Measurements from ENCODE around the gene GNG12. TPM values are rescaled to one million over a fixed set of nuclear protein-coding genes. Genes with fewer than 3 reads are reported as not detected.
A peak's percentile ranks its signal among the peaks of the same experiment; 100 is the strongest.

GNG12 gene
- total RNA-seq, 2 donors from 2014 or later: 116 to 137 TPM

DNA sequence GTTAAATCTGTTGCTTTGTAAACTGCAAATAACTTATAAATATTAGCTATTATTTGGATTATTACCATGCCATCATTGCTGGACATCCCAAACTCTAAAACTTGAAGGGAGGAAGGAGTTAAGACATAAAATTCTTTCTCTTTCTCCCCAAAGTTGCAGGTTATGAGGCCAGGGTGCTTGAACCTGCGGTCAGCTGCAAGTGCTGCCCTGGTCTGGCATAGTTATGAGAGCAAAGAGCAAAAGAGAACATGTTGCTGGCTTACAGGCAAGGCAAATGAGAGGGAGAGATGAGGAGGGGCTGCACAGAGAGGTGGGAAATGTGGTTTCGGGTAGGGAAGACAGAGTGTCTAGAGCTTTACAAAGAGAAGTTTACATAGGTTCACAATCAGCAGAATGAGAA is 117.4 kb downstream of the GNG12 start:
- TF ChIP-seq, protein P1, sequence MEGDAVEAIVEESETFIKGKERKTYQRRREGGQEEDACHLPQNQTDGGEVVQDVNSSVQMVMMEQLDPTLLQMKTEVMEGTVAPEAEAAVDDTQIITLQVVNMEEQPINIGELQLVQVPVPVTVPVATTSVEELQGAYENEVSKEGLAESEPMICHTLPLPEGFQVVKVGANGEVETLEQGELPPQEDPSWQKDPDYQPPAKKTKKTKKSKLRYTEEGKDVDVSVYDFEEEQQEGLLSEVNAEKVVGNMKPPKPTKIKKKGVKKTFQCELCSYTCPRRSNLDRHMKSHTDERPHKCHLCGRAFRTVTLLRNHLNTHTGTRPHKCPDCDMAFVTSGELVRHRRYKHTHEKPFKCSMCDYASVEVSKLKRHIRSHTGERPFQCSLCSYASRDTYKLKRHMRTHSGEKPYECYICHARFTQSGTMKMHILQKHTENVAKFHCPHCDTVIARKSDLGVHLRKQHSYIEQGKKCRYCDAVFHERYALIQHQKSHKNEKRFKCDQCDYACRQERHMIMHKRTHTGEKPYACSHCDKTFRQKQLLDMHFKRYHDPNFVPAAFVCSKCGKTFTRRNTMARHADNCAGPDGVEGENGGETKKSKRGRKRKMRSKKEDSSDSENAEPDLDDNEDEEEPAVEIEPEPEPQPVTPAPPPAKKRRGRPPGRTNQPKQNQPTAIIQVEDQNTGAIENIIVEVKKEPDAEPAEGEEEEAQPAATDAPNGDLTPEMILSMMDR (IDR thresholded peaks at IDR 0.05): no peak
- Histone ChIP-seq H3K27ac (peak overlapping the region; percentile 89 to 95), H3K9me3 (no peaks in the 10 kb centered on the region), H3K36me3 (no peaks in the 10 kb centered on the region), H3K4me1 (ENCODE audit: control insufficient read depth in 1 of 2, low read depth in 2 of 2) (peaks cover 34 to 72% of the 10 kb centered on the region in 2 donors), H3K4me3 (no peak overlapping the region), H3K27me3 (replicated peaks; ENCODE audit: insufficient read depth) (no peaks in the 10 kb centered on the region)
- ATAC-seq (ENCODE audit: insufficient number of reproducible peaks, low FRiP score, low read depth) (no peak), DNase-seq (ENCODE audit: low spot score) (no peak)

DNA sequence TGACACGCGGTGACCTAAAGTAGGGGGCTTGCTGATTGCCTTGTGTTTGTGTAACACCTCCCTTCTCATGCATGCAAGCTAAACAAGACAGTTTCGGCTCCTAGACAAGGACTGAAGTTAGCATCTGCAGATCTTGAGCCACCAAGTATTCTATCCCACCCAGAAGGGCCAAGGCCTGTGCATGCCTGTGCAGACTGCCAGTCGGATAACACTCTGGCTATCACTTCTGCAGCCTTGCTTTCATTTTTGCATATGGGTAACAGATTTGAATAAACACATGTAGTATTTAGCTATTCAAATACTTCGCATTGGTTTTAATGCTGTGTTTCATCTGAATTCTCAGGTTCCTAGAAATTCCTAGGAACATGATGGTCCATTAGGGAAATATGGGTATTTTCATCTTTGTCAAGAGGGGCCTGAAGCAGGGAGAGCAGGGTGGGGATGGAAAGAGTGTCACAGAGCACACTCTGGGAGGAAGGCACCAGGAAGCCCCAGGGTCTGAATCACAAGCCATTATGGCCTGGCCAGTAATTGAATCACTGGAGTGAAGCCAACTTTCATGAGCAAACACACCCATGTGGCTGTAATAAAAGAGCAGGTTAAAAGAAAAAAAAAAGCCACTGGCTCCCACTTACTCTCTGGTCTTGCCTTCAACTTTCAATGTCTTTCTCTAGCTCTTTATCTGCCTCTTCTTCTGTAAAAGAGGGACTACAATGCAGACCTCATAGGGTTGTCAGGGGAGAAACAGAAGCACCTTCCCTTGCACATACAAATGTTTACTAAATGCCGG is 120.0 kb downstream of the GNG12 start:
- no peak for DNase-seq (ENCODE audit: low spot score)
- H3K36me3 ChIP-seq: no peaks in the 10 kb centered on the region
- no peak overlapping the region for H3K4me3 ChIP-seq
- H3K9me3 ChIP-seq: no peaks in the 10 kb centered on the region
- H3K27me3 ChIP-seq (replicated peaks; ENCODE audit: insufficient read depth): no peaks in the 10 kb centered on the region
- TF ChIP-seq, protein P1 (IDR thresholded peaks at IDR 0.05): no peak
- ATAC-seq (ENCODE audit: insufficient number of reproducible peaks, low FRiP score, low read depth): no peak
- H3K4me1 ChIP-seq (ENCODE audit: control insufficient read depth in 1 of 2, low read depth in 2 of 2): peaks cover 53 to 85% of the 10 kb centered on the region in 2 donors
- H3K27ac ChIP-seq: peak overlapping the region; percentile 89 to 95

- peak overlapping the region; percentile 89 to 95 for H3K27ac ChIP-seq
- no peaks in the 10 kb centered on the region for H3K9me3 ChIP-seq
- H3K4me1 ChIP-seq (ENCODE audit: control insufficient read depth in 1 of 2, low read depth in 2 of 2): peaks cover 63 to 92% of the 10 kb centered on the region in 2 donors
- H3K4me3 ChIP-seq: no peak overlapping the region
- no peak for ATAC-seq (ENCODE audit: insufficient number of reproducible peaks, low FRiP score, low read depth)
- no peaks in the 10 kb centered on the region for H3K27me3 ChIP-seq (replicated peaks; ENCODE audit: insufficient read depth)
- DNase-seq (ENCODE audit: low spot score): no peak
- TF ChIP-seq, protein P1 (IDR thresholded peaks at IDR 0.05): no peak
- H3K36me3 ChIP-seq: no peaks in the 10 kb centered on the region
Observed at GRCh38 chr1:67711855-67712212, 121.4 kb downstream of the GNG12 start.

- Histone ChIP-seq H3K4me1 (ENCODE audit: control insufficient read depth in 1 of 2, low read depth in 2 of 2) (peaks cover 60 to 91% of the 10 kb centered on the region in 2 donors), H3K36me3 (no peaks in the 10 kb centered on the region), H3K27ac (peak overlapping the region; percentile 89 to 95), H3K27me3 (replicated peaks; ENCODE audit: insufficient read depth) (no peaks in the 10 kb centered on the region), H3K4me3 (peak overlapping the region; percentile 26), H3K9me3 (no peaks in the 10 kb centered on the region)
- TF ChIP-seq, protein P1 (IDR thresholded peaks at IDR 0.05): no peak
- no peak for ATAC-seq (ENCODE audit: insufficient number of reproducible peaks, low FRiP score, low read depth)
- DNase-seq (ENCODE audit: low spot score): no peak
Observed at GRCh38 chr1:67711158-67711854, 122.0 kb downstream of the GNG12 start.

DNA sequence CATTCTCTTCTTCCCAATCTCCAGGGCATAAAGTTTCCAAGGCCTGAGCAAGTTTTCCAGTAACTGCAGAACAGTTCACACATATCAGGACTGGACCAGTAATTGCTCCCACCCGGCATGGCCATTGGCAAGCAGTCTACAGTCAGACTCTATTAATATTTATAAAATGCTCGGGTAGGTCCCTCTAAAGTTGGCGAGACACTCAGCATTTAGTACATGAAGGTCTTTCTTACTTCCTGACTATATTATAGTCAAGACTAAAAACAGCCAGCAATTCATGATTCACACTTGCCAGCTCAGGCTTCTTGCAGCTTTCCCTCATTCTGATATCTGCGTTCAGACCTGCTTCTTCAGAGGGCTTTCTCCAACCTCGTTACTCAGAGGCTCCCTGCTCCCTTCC is 122.8 kb downstream of the GNG12 start:
- ATAC-seq (ENCODE audit: insufficient number of reproducible peaks, low FRiP score, low read depth): peak; percentile 31
- peaks cover 62 to 89% of the 10 kb centered on the region in 2 donors for H3K4me1 ChIP-seq (ENCODE audit: control insufficient read depth in 1 of 2, low read depth in 2 of 2)
- DNase-seq (ENCODE audit: low spot score): peak; percentile 70
- H3K27me3 ChIP-seq (replicated peaks; ENCODE audit: insufficient read depth): no peaks in the 10 kb centered on the region
- no peaks in the 10 kb centered on the region for H3K9me3 ChIP-seq
- H3K36me3 ChIP-seq: no peaks in the 10 kb centered on the region
- TF ChIP-seq, protein P1 (IDR thresholded peaks at IDR 0.05): no peak
- no peak overlapping the region for H3K4me3 ChIP-seq
- peak overlapping the region; percentile 89 to 95 for H3K27ac ChIP-seq
